SU-DHL-6 (cell line): Measurements from ENCODE around the gene FAM237B.

Experiments used
- H2AFZ ChIP-seq: fragments of 200-600 bp; sonication (generic); 2 replicates; pipeline ENCODE4 v1.6.1; 2014; ENCODE audit warnings: low read depth, mild to moderate bottlenecking, moderate library complexity, mixed read lengths, antibody characterized with exemption, low read length; ENCODE audit not compliant: severe bottlenecking
- H3F3A ChIP-seq: fragments of 200-600 bp; shearing (Covaris generic); 2 replicates; pipeline ENCODE4 v1.6.0; 2016; ENCODE audit warnings: antibody characterized with exemption, mild to moderate bottlenecking; ENCODE audit not compliant: insufficient read depth
- H3K27ac ChIP-seq: fragments of 200-600 bp; sonication (generic); 2 replicates; pipeline ENCODE4 v1.5.1; 2016; ENCODE audit warnings: low read depth, mild to moderate bottlenecking, low read length, moderate library complexity, mixed read lengths
- H3K27me3 ChIP-seq: fragments of 200-600 bp; sonication (generic), shearing (Covaris generic); 2 replicates; pipeline ENCODE4 v1.6.0; 2014; ENCODE audit warnings: mild to moderate bottlenecking, low read length
- H3K36me3 ChIP-seq: fragments of 200-600 bp; sonication (generic); 2 replicates; pipeline ENCODE4 v1.6.1; 2014; ENCODE audit warnings: mild to moderate bottlenecking, low read length, mixed read lengths
- H3K4me2 ChIP-seq: fragments of 300-600, 200-600 bp; shearing (Covaris generic), sonication (generic); 2 replicates; pipeline ENCODE4 v1.6.0; 2014; ENCODE audit warnings: low read length, low read depth, mild to moderate bottlenecking; ENCODE audit not compliant: poor library complexity, severe bottlenecking
- H3K4me3 ChIP-seq: fragments of 200-600 bp; sonication (generic); 2 replicates; pipeline ENCODE4 v1.5.1; 2014; ENCODE audit warnings: antibody characterized with exemption, low read length, mild to moderate bottlenecking, mixed read lengths; ENCODE audit not compliant: insufficient read depth, poor library complexity, severe bottlenecking
- H3K79me2 ChIP-seq: fragments of 200-600 bp; sonication (generic); 2 replicates; pipeline ENCODE4 v1.6.1; 2014; ENCODE audit warnings: mild to moderate bottlenecking, low read length, moderate library complexity; ENCODE audit not compliant: insufficient read depth
- H3K9ac ChIP-seq: fragments of 200-600 bp; sonication (generic); 2 replicates; pipeline ENCODE4 v1.7.0; 2014; ENCODE audit warnings: mild to moderate bottlenecking, low read length
- H3K9me2 ChIP-seq: fragments of 200-600 bp; sonication (generic); replicated peaks from 2 replicates; pipeline ENCODE4 v1.6.1; 2014; ENCODE audit warnings: low read length; ENCODE audit not compliant: insufficient read depth
- H3K9me3 ChIP-seq: fragments of 200-600 bp; sonication (generic); 2 replicates; pipeline ENCODE4 v1.6.1; 2014; ENCODE audit warnings: low read length, mixed read lengths; ENCODE audit not compliant: insufficient read depth
- H4K20me1 ChIP-seq: fragments of 200-600 bp; sonication (generic); 2 replicates; pipeline ENCODE4 v1.6.1; 2014; ENCODE audit warnings: low read depth, mild to moderate bottlenecking, antibody characterized with exemption, low read length, moderate library complexity, mixed read lengths
- EZH2phosphoT487 ChIP-seq: fragments of 200-600 bp; sonication (generic), shearing (Covaris generic); conservative IDR thresholded peaks from 2 replicates; pipeline ENCODE4 v1.6.1; 2018; ENCODE audit warnings: mild to moderate bottlenecking, antibody characterized with exemption, low read length, moderate library complexity, mixed read lengths
- TF ChIP-seq, protein P1 (sequence below): fragments of 200-600 bp; sonication (generic); IDR thresholded peaks from one replicate; pipeline ENCODE4 v1.5.1; 2017; ENCODE audit warnings: antibody characterized with exemption, mild to moderate bottlenecking, low read length, moderate library complexity; ENCODE audit not compliant: insufficient read depth, poor library complexity, severe bottlenecking

FAM237B gene

DNA sequence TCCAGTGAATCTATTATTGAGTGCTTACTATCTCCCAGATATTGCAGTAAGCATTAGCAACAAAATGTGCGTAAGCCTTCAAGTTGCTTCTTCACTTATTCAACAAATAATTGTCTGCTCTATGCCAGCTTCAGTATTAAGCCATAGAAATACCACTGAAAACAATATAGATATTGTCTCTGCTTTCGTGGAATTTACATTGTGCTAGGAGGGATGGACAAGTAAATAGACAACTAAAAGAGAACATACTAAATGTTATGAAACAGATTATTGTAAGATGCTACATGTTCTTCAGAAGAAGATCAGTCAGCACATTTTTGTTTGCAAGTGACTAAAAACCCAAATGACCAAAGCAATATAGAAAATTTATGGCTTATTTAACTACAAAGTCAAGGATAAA, 48.9 kb downstream of the FAM237B start:
- H3K27me3 ChIP-seq, result no peaks in the 10 kb centered on the region
- no peaks in the 10 kb centered on the region for H3K9me3 ChIP-seq
- no peak overlapping the region for H3K4me3 ChIP-seq
- H3K4me2 ChIP-seq, result no peak overlapping the region
- H3F3A ChIP-seq, result no peaks in the 10 kb centered on the region
- no peak overlapping the region for H3K27ac ChIP-seq
- H3K9me2 ChIP-seq, result no peaks in the 10 kb centered on the region
- no peaks in the 10 kb centered on the region for H3K79me2 ChIP-seq
- peaks cover 3% of the 10 kb centered on the region; the same call in 1 of the 2 replicates for H4K20me1 ChIP-seq
- no peak overlapping the region for H2AFZ ChIP-seq
- TF ChIP-seq, protein P1, sequence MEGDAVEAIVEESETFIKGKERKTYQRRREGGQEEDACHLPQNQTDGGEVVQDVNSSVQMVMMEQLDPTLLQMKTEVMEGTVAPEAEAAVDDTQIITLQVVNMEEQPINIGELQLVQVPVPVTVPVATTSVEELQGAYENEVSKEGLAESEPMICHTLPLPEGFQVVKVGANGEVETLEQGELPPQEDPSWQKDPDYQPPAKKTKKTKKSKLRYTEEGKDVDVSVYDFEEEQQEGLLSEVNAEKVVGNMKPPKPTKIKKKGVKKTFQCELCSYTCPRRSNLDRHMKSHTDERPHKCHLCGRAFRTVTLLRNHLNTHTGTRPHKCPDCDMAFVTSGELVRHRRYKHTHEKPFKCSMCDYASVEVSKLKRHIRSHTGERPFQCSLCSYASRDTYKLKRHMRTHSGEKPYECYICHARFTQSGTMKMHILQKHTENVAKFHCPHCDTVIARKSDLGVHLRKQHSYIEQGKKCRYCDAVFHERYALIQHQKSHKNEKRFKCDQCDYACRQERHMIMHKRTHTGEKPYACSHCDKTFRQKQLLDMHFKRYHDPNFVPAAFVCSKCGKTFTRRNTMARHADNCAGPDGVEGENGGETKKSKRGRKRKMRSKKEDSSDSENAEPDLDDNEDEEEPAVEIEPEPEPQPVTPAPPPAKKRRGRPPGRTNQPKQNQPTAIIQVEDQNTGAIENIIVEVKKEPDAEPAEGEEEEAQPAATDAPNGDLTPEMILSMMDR, result no peak
- TF ChIP-seq EZH2phosphoT487, result no peak
- H3K9ac ChIP-seq, result no peak overlapping the region
- H3K36me3 ChIP-seq, result no peaks in the 10 kb centered on the region

DNA sequence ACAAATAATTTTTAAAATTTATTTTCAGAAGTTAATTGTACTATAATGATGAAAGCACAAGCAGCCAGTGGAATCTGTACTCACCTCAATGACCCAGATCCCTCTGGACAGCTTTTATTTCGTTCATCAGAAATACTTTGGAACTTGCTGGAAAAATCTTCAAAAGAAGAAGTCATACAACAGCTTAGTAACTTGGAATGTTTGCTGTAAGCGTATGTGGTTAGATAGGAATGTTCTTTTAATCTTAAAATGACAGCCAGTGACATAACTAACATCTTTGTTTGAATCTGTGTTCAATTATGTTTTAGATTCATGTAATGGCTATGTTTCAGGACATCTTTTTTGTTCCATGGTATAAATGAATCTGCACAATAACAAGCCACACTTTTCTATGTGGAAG, 49.4 kb downstream of the FAM237B start:
- Histone ChIP-seq H3K27me3 (no peaks in the 10 kb centered on the region), H3K4me2 (no peak overlapping the region), H3K9me2 (no peaks in the 10 kb centered on the region), H3K4me3 (no peak overlapping the region), H3K9ac (no peak overlapping the region), H4K20me1 (no peaks in the 10 kb centered on the region), H3K79me2 (no peaks in the 10 kb centered on the region), H3K36me3 (no peaks in the 10 kb centered on the region), H3F3A (no peaks in the 10 kb centered on the region), H2AFZ (no peak overlapping the region), H3K9me3 (no peaks in the 10 kb centered on the region), H3K27ac (no peak overlapping the region)
- no peak for TF ChIP-seq EZH2phosphoT487
- TF ChIP-seq, protein P1, result no peak

DNA sequence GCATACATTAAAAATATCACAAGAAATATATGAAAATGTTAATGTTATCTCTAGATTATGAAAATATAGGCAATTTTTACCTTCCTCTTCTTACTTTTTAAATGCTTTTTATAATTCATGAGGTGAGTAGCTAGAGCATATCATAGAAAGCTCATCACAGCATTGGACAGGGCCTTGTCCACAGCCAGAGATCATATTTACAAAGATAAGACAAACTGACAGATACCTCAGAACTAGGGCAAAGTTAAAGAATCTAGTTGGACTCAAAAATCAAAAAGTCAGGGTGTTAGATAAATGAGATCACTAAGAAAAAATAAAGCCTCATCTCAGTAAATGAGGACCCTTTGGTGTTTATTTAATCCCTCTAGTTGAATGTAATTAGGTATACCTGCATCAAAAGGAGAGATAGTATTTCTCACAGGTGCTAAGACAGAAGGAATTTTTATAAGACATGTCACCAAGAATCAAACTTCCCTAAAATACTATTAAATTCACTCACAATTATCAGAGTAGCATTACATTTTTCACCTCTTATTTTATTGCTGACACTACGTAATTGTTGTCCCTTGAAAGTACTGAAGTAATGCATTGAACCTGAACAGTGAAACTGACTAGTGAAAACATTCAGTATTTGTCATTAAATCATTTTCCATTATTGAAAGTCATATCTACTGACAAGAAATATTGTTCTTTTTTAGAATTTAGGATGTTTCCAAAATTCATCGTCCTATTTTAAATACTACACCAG, 50.5 kb downstream of the FAM237B start:
- Histone ChIP-seq H3F3A (no peaks in the 10 kb centered on the region), H3K36me3 (no peaks in the 10 kb centered on the region), H3K9me2 (no peaks in the 10 kb centered on the region), H3K9me3 (no peaks in the 10 kb centered on the region), H3K79me2 (no peaks in the 10 kb centered on the region), H3K9ac (no peak overlapping the region), H3K27ac (no peak overlapping the region), H3K4me2 (no peak overlapping the region), H2AFZ (no peak overlapping the region), H3K4me3 (no peak overlapping the region), H4K20me1 (no peaks in the 10 kb centered on the region; the same call in 1 of the 2 replicates), H3K27me3 (no peaks in the 10 kb centered on the region)
- TF ChIP-seq, protein P1, result no peak
- no peak for TF ChIP-seq EZH2phosphoT487
